Esophagus muscularis mucosa (tissue), 4 donors: Measurements from ENCODE around the gene AKAP13. TPM values are rescaled to one million over a fixed set of nuclear protein-coding genes. Genes with fewer than 3 reads are reported as not detected.

Experiments used
- DNase-seq: peaks from one replicate; pipeline ENCODE4 v3.0.0-alpha.2; 2017; ENCODE audit errors: extremely low spot score
- H3K27ac ChIP-seq, 4 donors: fragments of 200-600 bp; sonication (generic); replicated peaks in 1 of 4; 1 replicate in 3 of 4; 2 replicates in 1 of 4; pipeline ENCODE4 v1.5.1; 2016 to 2019; ENCODE audit warnings: mild to moderate bottlenecking in 1 of 4
- H3K27me3 ChIP-seq, 4 donors: fragments of 200-600 bp; sonication (generic); one replicate each; pipeline versions ENCODE4 v1.5.1 to v1.6.0; 2016 to 2019
- H3K36me3 ChIP-seq, 4 donors: fragments of 200-600 bp; sonication (generic); one replicate each; pipeline ENCODE4 v1.5.1; 2016 to 2019
- H3K4me1 ChIP-seq, 4 donors: fragments of 200-600 bp; sonication (generic); one replicate each; pipeline ENCODE4 v1.5.1; 2016 to 2019
- H3K4me3 ChIP-seq, 4 donors: fragments of 200-600 bp; sonication (generic); 1 replicate in 2 of 4; 2 replicates in 2 of 4; pipeline ENCODE4 v1.5.1; 2016 to 2019; ENCODE audit warnings: mild to moderate bottlenecking in 4 of 4, moderate library complexity in 1 of 4
- H3K9me3 ChIP-seq, 4 donors: fragments of 200-600 bp; sonication (generic); 1 replicate in 3 of 4; 2 replicates in 1 of 4; pipeline ENCODE4 v1.5.1; 2016 to 2019
- CTCF ChIP-seq, 3 experiments: fragments of 200-600 bp in 2 of 3; fragments of 450-650 bp in 1 of 3; sonication (generic) in 2 of 3; IDR thresholded peaks; one replicate each; pipeline ENCODE4 v1.5.1; 2017 to 2019; ENCODE audit warnings: antibody characterized with exemption in 3 of 3, mild to moderate bottlenecking in 2 of 3, moderate library complexity in 1 of 3
- EP300 ChIP-seq: sonication (generic); formaldehyde crosslinking; IDR thresholded peaks from one replicate; pipeline ENCODE4 v1.6.1; 2017; ENCODE audit warnings: antibody characterized with exemption
- POLR2A ChIP-seq: fragments of 450-650 bp; IDR thresholded peaks from one replicate; pipeline ENCODE4 v1.6.1; 2017; ENCODE audit warnings: antibody characterized with exemption, moderate library complexity, mild to moderate bottlenecking, low read depth
- POLR2AphosphoS5 ChIP-seq, 2 donors: sonication (generic); formaldehyde crosslinking; IDR thresholded peaks; one replicate each; pipeline ENCODE4 v1.6.1; 2017; ENCODE audit warnings: antibody characterized with exemption in 2 of 2
- WGBS: methylation state at CpG from one replicate; pipeline ENCODE4 v1.1.5; 2018; 5-methylcytosine and 5-hydroxymethylcytosine counted together
- intact Hi-C: fragments of 100-400 bp; cut with DNase I; formaldehyde crosslinking; loops from one replicate; pipeline ENCODE4 v1.15.1; 2023
- total RNA-seq, 4 donors: library from RNA; depleted of rRNA; stranded (reverse); fragments of >200 nt; gene quantifications; one replicate each; pipeline versions ENCODE4 v1.1.0 to v1.2.1, GENCODE V29; 2016

Gene AKAP13
- total RNA-seq, 4 donors from 2014 or later = 232 to 323 (median 284) TPM

DNA sequence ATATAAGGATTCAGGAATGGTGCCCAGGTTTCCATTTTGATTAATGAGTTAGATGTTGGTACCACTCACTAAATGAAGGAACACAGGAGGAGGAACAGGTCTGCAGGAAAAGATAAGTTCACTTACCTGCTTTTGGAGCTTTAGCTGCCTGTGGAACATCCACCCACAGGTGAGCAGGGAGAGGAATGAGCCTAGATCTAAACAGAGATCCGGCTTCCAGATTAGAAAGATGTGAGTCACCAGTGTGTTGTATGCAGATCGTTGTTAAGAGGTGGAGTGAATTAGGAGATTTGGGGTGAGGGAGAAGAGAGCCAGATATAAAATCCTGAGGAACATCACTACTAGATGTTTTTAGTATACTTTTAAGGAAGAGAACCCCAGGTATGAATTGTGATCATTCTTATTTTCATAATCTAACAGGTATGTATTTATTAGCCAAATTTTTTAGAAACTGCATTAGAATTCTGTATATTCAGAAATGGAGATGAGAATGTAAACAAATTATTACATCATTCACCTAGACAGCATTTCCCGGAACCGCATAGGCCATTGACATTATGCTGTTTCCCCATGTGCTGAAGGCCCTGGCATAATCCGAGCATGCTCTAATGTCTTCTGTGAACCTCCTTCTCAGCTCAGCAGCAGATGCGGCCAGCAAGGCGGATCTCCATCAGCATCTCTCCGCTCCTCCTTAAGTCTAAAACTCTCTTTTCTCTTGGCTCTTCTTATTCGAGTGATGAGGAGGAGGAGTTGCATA is 296.1 kb downstream of the AKAP13 start:
- intact Hi-C loops = no loop called here
- peaks cover 4 to 61% (median 39%) of the 10 kb centered on the region in 4 donors for H3K36me3 ChIP-seq
- no peaks in the 10 kb centered on the region for H3K9me3 ChIP-seq
- H3K27me3 ChIP-seq = no peaks in the 10 kb centered on the region
- 77% methylated on average over 9 of the region's 9 CpGs for WGBS
- no peak for DNase-seq
- no peak for TF ChIP-seq POLR2A
- TF ChIP-seq POLR2AphosphoS5 (IDR thresholded peaks at IDR 0.05) = peak in 1 of 2 donors; percentile 2
- no peak overlapping the region for H3K4me3 ChIP-seq
- H3K27ac ChIP-seq = peak overlapping the region in 2 of 4 donors; percentile 19 to 39
- H3K4me1 ChIP-seq = peaks cover 31 to 58% (median 55%) of the 10 kb centered on the region in 4 donors

DNA sequence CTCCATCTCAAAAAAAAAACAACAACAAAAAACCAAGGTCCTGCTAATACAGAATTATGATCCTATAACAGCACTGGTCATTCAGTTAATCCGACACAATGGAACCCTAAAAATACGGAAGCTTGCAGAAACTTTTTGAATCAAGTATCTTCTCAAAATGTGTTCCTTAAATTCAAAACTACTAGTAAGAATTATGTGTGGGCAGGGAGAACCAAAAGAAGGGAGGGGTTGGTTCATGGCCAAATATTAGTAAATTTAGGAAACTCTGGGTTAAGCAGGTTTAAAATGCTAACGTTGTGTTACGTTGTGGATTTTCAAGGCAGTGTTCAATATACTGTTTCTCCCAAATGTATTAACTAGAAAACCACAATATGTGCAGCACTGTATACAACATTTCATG is 298.8 kb downstream of the AKAP13 start:
- Histone ChIP-seq H3K36me3 (peaks cover 15 to 79% (median 52%) of the 10 kb centered on the region in 4 donors), H3K9me3 (no peaks in the 10 kb centered on the region), H3K27ac (no peak overlapping the region), H3K4me3 (no peak overlapping the region), H3K4me1 (peaks cover 12 to 42% (median 35%) of the 10 kb centered on the region in 4 donors), H3K27me3 (no peaks in the 10 kb centered on the region)
- intact Hi-C loops = no loop called here
- no peak for DNase-seq
- no peak for TF ChIP-seq CTCF (IDR thresholded peaks at IDR 0.05)
- TF ChIP-seq POLR2A = no peak
- TF ChIP-seq EP300 = no peak
- TF ChIP-seq POLR2AphosphoS5 (IDR thresholded peaks at IDR 0.05) = no peak
- WGBS = 85% methylated on average over 4 of the region's 4 CpGs

DNA sequence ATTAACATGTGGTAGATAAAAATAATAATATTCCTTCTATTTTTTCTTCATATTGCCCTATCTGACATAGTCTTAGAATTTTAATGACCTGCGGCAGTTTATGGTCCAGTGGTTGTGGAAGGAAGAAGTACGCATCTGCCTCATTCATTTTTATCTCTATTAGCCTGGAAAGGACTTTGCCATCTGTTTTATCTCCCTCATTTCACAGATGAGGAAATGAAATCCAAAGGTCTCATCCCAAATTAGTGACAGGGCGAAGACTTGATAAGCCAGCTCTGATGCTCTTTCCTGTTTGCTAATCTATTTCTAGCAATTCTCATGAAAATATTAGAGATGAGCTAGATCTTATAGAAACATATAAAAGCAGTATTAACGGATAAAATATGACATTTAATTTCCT is 301.0 kb downstream of the AKAP13 start:
- no peak overlapping the region for H3K4me3 ChIP-seq
- no peak for DNase-seq
- intact Hi-C loops = no loop called here
- TF ChIP-seq POLR2A = no peak
- no peak for TF ChIP-seq CTCF (IDR thresholded peaks at IDR 0.05)
- no peak for TF ChIP-seq POLR2AphosphoS5 (IDR thresholded peaks at IDR 0.05)
- TF ChIP-seq EP300 = no peak
- H3K4me1 ChIP-seq = peaks cover 18 to 42% (median 39%) of the 10 kb centered on the region in 4 donors
- no peaks in the 10 kb centered on the region for H3K9me3 ChIP-seq
- no peaks in the 10 kb centered on the region for H3K27me3 ChIP-seq
- peaks cover 15 to 86% (median 57%) of the 10 kb centered on the region in 4 donors for H3K36me3 ChIP-seq
- 89% methylated on average over 4 of the region's 4 CpGs for WGBS
- H3K27ac ChIP-seq = no peak overlapping the region

DNA sequence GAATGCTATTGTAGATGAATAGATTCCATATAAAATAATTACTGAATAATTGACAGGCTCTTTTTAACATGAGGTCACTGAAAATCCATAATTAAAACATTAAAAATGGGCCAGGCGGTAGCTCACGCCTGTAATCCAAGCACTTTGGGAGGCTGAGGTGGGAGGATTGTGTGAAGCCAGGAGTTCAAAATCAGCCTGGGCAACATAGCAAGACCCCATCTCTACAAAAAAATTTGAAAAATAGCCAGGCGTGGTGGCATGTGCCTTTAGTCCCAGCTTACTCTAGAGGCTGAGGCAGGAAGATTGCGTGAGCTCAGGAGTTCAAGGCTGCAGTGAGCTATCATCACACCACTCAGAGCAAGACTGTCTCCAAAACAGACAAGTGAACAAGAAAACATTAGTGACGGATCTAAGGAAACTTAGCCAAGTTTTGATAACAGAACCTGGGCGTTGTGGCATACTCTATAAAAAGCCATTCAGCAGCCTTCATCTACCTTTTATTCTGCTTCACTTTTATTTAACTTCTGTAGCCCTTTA is 303.8 kb downstream of the AKAP13 start:
- Histone ChIP-seq H3K4me1 (peaks cover 31 to 58% (median 57%) of the 10 kb centered on the region in 4 donors), H3K36me3 (peaks cover 15 to 79% (median 49%) of the 10 kb centered on the region in 4 donors), H3K27me3 (no peaks in the 10 kb centered on the region), H3K4me3 (no peak overlapping the region), H3K9me3 (no peaks in the 10 kb centered on the region), H3K27ac (peak overlapping the region; percentile 57 to 64 (median 62))
- TF ChIP-seq EP300 = no peak
- no peak for TF ChIP-seq POLR2AphosphoS5 (IDR thresholded peaks at IDR 0.05)
- TF ChIP-seq POLR2A = no peak
- TF ChIP-seq CTCF (IDR thresholded peaks at IDR 0.05) = no peak
- WGBS = 59% methylated on average over 6 of the region's 6 CpGs
- intact Hi-C loops = no loop called here
- no peak for DNase-seq

DNA sequence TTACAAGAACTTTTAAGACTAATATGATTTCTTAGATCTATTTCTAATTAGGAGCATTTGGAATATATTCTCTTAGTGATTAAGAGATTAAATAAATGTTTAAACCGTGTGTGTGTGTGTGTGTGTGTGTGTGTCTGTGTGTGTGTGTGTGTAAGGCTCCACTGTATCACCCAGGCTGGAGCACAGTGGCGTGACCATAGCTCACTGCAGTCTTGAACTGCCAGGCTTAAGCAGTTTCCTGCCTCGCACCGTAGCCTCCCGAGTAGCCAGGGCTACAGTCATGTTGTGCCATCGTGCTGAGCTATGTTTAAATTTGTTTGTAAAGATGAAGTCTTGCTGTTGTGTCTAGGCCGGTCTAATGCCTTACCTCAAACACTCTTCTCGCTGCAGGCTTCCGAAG is 305.0 kb downstream of the AKAP13 start:
- no peaks in the 10 kb centered on the region for H3K9me3 ChIP-seq
- H3K4me3 ChIP-seq = no peak overlapping the region
- no peak for DNase-seq
- intact Hi-C loops = no loop called here
- WGBS = 74% methylated on average over 9 of the region's 9 CpGs
- H3K27me3 ChIP-seq = no peaks in the 10 kb centered on the region
- peaks cover 15 to 74% (median 50%) of the 10 kb centered on the region in 4 donors for H3K36me3 ChIP-seq
- TF ChIP-seq POLR2AphosphoS5 (IDR thresholded peaks at IDR 0.05) = peak in 1 of 2 donors; percentile 43
- no peak for TF ChIP-seq CTCF (IDR thresholded peaks at IDR 0.05)
- peak overlapping the region; percentile 56 to 64 (median 60) for H3K27ac ChIP-seq
- H3K4me1 ChIP-seq = peaks cover 40 to 65% (median 63%) of the 10 kb centered on the region in 4 donors
